HG02870 (cell line): ENCODE measurements around the gene NT5C1B.

ENCODE experiments used
- ATAC-seq: cut with Tn5 transposase; IDR thresholded peaks from one replicate; pipeline ENCODE4 v1.9.1; 2021; ENCODE audit warnings: mild to moderate bottlenecking, moderate library complexity; ENCODE audit not compliant: unreplicated experiment

The NT5C1B gene

DNA sequence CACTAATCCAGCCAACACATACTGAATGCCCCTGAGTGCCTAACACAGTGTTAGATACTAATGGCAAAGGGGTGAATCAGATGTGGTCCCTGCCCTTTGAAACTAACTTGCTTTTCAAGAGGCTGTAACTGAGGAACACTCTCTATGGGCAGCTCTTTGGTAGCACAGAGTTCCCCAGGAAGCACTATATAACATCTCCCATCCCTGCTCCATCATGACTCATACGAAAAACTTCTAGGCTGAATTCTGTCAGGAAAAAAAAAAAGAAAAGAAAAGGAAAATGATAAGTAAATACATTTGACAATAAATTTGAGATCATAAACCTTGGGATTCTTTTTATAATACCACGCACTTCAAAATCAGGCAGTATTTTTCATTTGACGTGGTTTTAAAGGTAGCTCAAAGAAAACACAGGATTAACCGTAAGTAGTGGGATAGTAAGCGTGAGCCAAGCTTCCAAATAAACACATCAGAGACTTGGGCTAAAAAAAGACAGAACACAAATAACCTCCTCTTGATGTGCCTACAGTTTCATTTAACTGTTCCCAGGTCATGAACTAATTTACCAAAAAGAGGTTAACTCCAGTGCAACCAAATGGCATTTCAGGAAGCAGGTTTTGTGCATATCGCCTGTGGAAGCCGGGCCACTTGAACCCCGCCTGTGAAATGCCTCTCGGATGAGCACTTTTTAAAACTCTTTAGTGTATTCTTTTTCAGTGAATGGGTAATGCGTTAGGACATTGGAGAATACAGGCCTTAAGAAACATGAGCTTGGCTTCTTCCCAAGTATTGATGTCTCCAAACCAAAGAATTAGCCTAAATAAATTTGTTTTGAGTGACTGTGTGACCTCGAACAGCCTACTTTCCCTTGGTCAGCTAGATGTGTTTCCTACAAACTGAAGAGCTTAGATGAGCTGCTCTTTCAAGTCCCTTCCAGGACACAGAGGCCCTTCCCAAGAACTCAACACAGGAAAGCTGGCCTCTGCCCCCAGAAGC is 71.0 kb downstream of the NT5C1B start:
- ATAC-seq, result no peak

DNA sequence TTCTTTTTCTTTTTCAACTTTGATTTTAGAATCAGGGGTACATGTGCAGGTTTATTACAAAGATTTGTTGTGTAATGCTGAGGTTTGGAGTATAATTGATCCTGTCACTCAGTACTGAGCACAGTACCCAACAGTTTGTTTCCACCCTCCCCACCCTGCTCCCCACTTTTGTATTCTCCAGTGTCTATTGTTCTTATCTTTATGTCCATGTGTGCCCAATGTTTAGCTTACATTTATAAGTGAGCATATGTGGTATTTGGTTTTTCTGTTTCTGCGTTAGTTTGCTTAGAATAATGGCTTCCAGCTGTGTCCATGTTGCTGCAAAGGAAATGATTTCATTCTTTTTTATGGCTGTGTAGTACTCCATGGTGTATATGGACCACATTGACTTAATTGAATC is 72.0 kb downstream of the NT5C1B start:
- no peak for ATAC-seq

DNA sequence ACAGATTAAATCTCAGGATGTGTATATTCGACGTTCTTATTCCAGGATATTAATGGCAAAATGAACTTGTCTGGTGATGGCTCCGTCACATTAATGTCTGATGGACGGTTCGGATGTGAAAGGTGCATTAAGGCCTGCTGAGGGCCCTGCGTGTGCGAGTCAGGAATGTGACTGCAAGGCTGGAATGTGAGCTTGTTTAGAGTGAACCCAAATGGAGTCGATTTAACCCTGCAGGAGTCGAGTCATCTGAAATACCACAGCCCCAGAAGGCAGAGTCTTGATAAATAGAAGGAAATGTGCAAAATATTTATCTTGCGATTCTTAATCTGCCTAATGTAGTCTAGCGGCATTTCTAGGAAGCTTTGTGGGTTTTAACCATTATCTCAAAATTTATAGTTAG is 73.3 kb downstream of the NT5C1B start:
- ATAC-seq, result no peak

DNA sequence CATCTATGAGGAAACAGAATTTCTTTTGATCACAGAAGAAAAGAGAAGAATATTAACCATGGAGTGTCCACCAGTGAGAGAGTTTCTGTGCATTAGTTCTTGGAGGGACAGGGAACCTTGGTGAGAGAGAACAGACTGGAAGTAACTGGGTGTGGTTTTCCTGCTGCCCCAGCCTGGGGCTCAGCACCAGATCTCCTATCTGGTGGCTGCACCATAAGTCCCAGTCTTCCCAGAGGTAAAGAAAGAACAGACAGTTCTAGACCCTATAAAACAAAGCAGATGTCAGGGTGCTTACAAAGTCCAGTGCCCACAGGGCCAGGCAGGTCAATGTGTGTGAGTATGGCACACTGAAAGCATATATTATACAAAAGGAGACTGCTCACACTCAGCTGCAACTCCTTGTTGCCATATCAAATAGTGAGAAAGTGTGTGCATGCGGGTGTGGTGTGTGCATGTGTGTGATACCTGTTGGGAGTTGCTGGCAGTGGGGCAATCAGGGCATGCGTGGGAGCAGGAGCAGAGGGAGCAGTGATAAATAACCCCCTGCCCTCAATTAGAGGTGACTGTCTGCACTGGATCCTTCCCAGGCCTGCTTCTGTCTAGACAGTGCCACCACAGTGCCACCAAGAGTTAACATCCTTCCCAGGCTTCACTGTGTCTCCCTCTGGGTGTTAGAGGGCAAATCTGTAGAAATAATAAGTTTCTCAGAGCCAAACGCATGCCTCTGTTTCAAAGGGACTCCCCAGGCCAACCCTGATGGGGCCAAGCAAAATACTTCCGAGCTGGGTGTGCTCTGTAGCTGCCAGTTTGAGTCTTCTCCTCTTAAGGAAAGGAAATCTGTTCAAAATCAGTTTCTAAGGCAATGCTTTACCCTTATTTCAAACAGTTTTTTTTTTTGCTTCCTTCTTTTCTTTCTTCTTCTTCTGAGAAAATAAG is 74.6 kb downstream of the NT5C1B start:
- no peak for ATAC-seq
